KMS-11 (cell line): ENCODE results near the gene LINS1.

Source experiments
- H2AFZ ChIP-seq: fragments of 200-600 bp; sonication (generic); 2 replicates; pipeline ENCODE4 v1.6.1; 2016; ENCODE audit warnings: antibody characterized with exemption, mixed run types, low read depth
- H3K27ac ChIP-seq: fragments of 200-600 bp; sonication (generic); 2 replicates; pipeline ENCODE4 v1.6.1; 2016; ENCODE audit warnings: mild to moderate bottlenecking, mixed run types
- H3K27me3 ChIP-seq: fragments of 200-600 bp; sonication (generic); 2 replicates; pipeline ENCODE4 v1.6.1; 2017; ENCODE audit warnings: mild to moderate bottlenecking, low read depth, mixed run types, moderate library complexity; ENCODE audit not compliant: insufficient read depth
- H3K36me3 ChIP-seq: fragments of 200-600 bp; sonication (generic); 2 replicates; pipeline ENCODE4 v1.6.1; 2017; ENCODE audit warnings: mild to moderate bottlenecking, mixed run types; ENCODE audit not compliant: insufficient read depth
- H3K4me1 ChIP-seq: fragments of 200-600 bp; sonication (generic); 2 replicates; pipeline ENCODE4 v1.6.1; 2016; ENCODE audit warnings: mild to moderate bottlenecking, low read depth, mixed run types; ENCODE audit not compliant: poor library complexity, severe bottlenecking
- H3K4me2 ChIP-seq: fragments of 200-600 bp; sonication (generic); 2 replicates; pipeline ENCODE4 v1.7.0; 2016; ENCODE audit warnings: mild to moderate bottlenecking, mixed run types
- H3K4me3 ChIP-seq: fragments of 200-600 bp; sonication (generic); IDR thresholded peaks from 2 replicates; pipeline ENCODE4 v1.6.1; 2017; ENCODE audit warnings: low read depth, low read length, mixed read lengths; ENCODE audit not compliant: insufficient read depth
- H3K79me2 ChIP-seq: fragments of 200-600 bp; sonication (generic); 2 replicates; pipeline ENCODE4 v1.6.1; 2016; ENCODE audit warnings: low read depth, mixed run types; ENCODE audit not compliant: insufficient read depth
- H3K9ac ChIP-seq: fragments of 200-600 bp; sonication (generic); 2 replicates; pipeline ENCODE4 v1.6.1; 2016; ENCODE audit warnings: mild to moderate bottlenecking, mixed run types
- H4K20me1 ChIP-seq: fragments of 200-600 bp; sonication (generic); 2 replicates; pipeline ENCODE4 v1.6.1; 2016; ENCODE audit warnings: mild to moderate bottlenecking, mixed run types; ENCODE audit not compliant: insufficient read depth
- CTCF ChIP-seq: fragments of 200-600 bp; sonication (generic); conservative IDR thresholded peaks from 2 replicates; pipeline ENCODE4 v1.6.1; 2017; ENCODE audit warnings: low read depth, mild to moderate bottlenecking, antibody characterized with exemption, low read length, moderate library complexity, mixed read lengths

LINS1 gene

DNA sequence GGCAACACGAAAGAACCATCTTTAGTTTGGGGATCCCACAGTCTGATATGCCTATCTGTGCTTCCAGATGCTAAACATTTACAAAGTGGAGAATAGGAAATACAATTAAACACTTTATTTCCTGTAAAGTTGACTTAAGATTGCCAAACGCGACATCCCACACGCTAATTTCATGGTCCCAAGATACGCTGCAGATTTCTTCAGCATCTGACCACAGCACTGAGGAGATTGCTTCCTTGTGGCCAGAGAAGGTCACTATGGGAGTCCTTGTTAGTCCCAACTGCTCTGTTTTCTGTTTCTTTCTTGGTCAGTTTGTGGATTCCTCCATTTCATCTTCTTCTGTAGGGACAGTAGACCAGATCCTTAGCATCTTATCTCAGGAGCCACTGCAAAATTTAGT is 43.7 kb upstream of the LINS1 start:
- no peaks in the 10 kb centered on the region for H4K20me1 ChIP-seq
- no peak overlapping the region for H3K9ac ChIP-seq
- H3K27me3 ChIP-seq: no peaks in the 10 kb centered on the region

DNA sequence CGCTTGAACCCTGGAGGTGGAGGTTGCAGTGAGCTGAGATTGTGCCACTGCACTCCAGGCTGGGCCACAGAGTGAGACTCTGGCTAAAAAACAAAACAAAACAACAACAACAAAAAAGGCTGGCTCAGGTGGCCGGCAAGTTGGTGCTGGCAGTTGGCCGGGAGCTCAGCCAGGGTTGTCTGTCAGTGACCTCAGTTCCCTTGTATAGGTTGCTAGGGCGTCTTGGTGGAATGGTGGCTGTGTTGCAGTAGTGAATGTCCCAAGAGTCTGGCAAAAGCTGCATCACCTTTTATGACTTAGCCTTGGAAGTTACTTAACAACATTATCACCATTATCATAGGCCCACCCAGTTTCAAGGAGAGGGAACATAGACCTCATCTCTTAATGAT is 41.0 kb upstream of the LINS1 start:
- no peaks in the 10 kb centered on the region for H4K20me1 ChIP-seq
- H3K4me1 ChIP-seq: no peaks in the 10 kb centered on the region
- H3K27me3 ChIP-seq: no peaks in the 10 kb centered on the region
- TF ChIP-seq CTCF: no peak
- no peak overlapping the region for H3K4me3 ChIP-seq
- peaks cover 5% of the 10 kb centered on the region; the same call in 1 of the 2 replicates for H3K79me2 ChIP-seq
- no peak overlapping the region for H3K4me2 ChIP-seq
- no peak overlapping the region for H2AFZ ChIP-seq
- no peak overlapping the region for H3K27ac ChIP-seq
- no peak overlapping the region for H3K9ac ChIP-seq
- no peaks in the 10 kb centered on the region for H3K36me3 ChIP-seq

More for the DNA sequence above, 43.7 kb upstream of the LINS1 start:
- Histone ChIP-seq H3K79me2 (0 out of 2 replicates have a peak, but pooled peaks cover 5% of the 10 kb centered on the region), H3K27ac (no peak overlapping the region), H3K4me2 (no peak overlapping the region), H2AFZ (no peak overlapping the region), H3K4me1 (no peaks in the 10 kb centered on the region), H3K4me3 (no peak overlapping the region), H3K36me3 (no peaks in the 10 kb centered on the region)
- TF ChIP-seq CTCF: no peak

GRCh38 chr15:100642213-100642949 is 40.4 kb upstream of the LINS1 start:
- H3K4me1 ChIP-seq: no peaks in the 10 kb centered on the region
- H3K9ac ChIP-seq: no peak overlapping the region
- H4K20me1 ChIP-seq: no peaks in the 10 kb centered on the region
- no peak overlapping the region for H3K4me2 ChIP-seq
- no peaks in the 10 kb centered on the region for H3K27me3 ChIP-seq
- no peak for TF ChIP-seq CTCF
- H3K4me3 ChIP-seq: no peak overlapping the region
- peaks cover 5% of the 10 kb centered on the region; the same call in 1 of the 2 replicates for H3K79me2 ChIP-seq
- H2AFZ ChIP-seq: no peak overlapping the region
- H3K36me3 ChIP-seq: no peaks in the 10 kb centered on the region
- no peak overlapping the region for H3K27ac ChIP-seq

GRCh38 chr15:100638177-100638730 is 36.3 kb upstream of the LINS1 start:
- Histone ChIP-seq H3K4me1 (no peaks in the 10 kb centered on the region), H3K9ac (no peak overlapping the region), H3K4me2 (no peak overlapping the region), H3K27me3 (no peaks in the 10 kb centered on the region), H3K27ac (no peak overlapping the region), H3K79me2 (peaks cover 5% of the 10 kb centered on the region; the same call in 1 of the 2 replicates), H3K4me3 (no peak overlapping the region), H4K20me1 (no peaks in the 10 kb centered on the region), H3K36me3 (no peaks in the 10 kb centered on the region), H2AFZ (no peak overlapping the region)
- no peak for TF ChIP-seq CTCF
